Activated CD4-positive, CD25-positive, alpha-beta regulatory T cell treated with anti-CD3 and anti-CD28 coated beads, Interleukin-2, amount 50 U/mL, for 72 hours (primary cell): ENCODE measurements around the gene TBC1D23.

Experiments
- DNase-seq: peaks from one replicate; pipeline ENCODE4 v3.0.0; 2021

TBC1D23 gene

GRCh38 chr3:100358413-100358812 lies 97.6 kb downstream of the TBC1D23 start:
- DNase-seq = no peak

- DNase-seq = no peak
These were observed 98.2 kb downstream of the TBC1D23 start for GRCh38 chr3:100359035-100359434.

GRCh38 chr3:100360757-100361496 lies 100.1 kb downstream of the TBC1D23 start:
- no peak for DNase-seq

GRCh38 chr3:100361897-100362296 lies 101.1 kb downstream of the TBC1D23 start:
- DNase-seq = no peak

- DNase-seq = no peak
These were observed 103.6 kb downstream of the TBC1D23 start for GRCh38 chr3:100364421-100364820.

GRCh38 chr3:100366424-100366823 lies 105.6 kb downstream of the TBC1D23 start:
- DNase-seq = no peak

GRCh38 chr3:100368441-100368840 lies 107.6 kb downstream of the TBC1D23 start:
- no peak for DNase-seq

GRCh38 chr3:100370756-100371155 lies 110.0 kb downstream of the TBC1D23 start:
- DNase-seq = no peak

GRCh38 chr3:100374521-100374920 lies 113.7 kb downstream of the TBC1D23 start:
- no peak for DNase-seq
